GM12873 (cell line): Measurements from ENCODE around the gene MYOM1.

Source experiments
- TF ChIP-seq, protein P1 (sequence below): IDR thresholded peaks from 2 replicates; pipeline ENCODE4 v1.5.1; 2012; ENCODE audit warnings: low read depth, mild to moderate bottlenecking, moderate library complexity, low read length, control low read depth; ENCODE audit not compliant: insufficient read depth; ENCODE audit errors: missing control alignments

MYOM1 gene

DNA sequence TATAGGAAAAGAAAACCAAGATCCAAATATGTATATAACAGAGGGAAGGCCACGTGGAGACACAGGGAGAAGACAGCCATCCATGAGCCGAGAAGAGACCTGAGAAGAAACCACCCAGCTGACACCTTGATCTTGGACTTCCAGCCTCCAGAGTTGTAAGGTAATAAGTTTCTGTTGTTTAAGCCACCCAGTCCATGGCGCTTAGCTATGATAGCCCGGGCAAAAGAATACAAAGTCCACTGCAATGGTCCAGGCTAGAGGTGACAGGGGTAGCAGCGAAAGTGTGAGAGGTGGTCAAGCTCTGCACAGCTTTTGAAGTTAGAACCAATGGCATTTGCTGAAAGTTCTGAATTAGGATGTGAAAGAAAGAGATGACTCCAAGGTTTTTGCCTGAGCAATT lies 2.8 kb downstream of the MYOM1 start:
- TF ChIP-seq, protein P1, sequence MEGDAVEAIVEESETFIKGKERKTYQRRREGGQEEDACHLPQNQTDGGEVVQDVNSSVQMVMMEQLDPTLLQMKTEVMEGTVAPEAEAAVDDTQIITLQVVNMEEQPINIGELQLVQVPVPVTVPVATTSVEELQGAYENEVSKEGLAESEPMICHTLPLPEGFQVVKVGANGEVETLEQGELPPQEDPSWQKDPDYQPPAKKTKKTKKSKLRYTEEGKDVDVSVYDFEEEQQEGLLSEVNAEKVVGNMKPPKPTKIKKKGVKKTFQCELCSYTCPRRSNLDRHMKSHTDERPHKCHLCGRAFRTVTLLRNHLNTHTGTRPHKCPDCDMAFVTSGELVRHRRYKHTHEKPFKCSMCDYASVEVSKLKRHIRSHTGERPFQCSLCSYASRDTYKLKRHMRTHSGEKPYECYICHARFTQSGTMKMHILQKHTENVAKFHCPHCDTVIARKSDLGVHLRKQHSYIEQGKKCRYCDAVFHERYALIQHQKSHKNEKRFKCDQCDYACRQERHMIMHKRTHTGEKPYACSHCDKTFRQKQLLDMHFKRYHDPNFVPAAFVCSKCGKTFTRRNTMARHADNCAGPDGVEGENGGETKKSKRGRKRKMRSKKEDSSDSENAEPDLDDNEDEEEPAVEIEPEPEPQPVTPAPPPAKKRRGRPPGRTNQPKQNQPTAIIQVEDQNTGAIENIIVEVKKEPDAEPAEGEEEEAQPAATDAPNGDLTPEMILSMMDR = no peak

DNA sequence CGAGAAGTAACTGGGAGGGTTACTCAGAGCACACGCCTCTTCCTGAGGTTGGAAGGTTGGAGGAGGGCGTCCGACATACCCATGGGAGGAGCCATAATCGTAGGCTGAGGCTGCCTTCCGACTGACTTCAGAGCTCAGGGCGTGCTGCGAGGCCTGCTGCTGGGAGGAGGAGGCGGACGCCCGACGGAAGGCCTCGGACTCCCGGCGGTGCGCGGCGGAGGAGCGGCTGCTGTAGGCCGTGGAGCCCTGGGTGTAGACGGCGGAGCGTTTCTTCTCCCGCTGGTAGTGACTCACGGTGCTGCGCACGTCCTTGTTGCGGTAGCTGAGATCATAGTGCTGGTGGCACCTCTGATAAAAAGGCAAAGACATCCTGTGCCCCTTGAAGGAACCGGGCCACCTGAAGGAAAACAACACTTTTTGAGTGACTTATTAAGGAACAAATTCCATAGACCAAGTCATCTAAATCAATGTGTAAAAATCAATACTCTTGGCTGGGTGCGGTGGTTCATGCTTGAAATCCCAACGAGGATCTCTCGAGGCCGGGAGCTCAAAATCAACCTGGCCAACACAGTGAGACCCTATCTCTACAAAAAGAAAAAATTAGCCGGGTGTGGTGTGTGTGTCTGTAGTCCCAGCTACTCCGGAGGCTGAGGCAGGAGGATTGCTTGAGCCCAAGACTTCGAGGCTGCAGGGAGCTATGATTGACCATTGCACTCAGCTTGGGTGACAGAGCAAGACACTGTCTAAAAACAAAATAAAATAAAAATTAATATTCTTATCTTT lies 4.7 kb downstream of the MYOM1 start:
- TF ChIP-seq, protein P1 = no peak

DNA sequence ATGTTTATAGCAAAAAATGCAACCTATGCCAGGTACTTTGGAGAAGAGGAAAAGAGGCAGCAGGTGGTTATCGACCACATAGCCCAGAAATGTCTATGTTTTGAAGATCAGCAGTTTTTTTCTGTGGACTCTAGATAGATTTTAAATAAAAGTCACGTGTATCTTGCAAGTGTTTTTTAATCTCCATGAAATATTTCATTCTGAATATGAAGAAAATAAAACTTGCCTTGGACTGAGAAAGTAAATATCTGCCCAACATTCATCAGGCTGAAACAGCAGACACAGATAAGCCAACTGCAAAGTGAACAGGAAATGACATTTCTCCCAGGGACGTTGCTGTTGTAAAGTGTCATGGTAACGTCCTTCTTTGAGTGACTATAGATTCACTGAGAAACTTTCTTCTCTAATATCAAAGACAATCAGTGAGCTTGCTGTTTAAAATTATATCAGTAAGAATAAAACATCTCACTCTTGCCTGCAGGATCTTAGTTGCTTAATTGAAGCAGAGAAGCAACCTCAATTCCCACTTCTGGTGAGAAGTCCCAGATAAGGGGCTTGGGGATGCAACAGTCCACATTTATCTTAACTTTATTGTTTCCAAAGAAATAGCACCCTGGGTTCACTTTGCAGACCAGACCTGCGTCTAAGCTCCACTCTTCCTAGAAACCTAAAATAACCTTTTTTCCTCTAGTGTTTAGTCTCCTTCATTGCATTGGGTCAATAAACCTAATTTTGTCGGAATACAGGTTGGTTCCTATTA lies 6.3 kb downstream of the MYOM1 start:
- TF ChIP-seq, protein P1 = no peak

DNA sequence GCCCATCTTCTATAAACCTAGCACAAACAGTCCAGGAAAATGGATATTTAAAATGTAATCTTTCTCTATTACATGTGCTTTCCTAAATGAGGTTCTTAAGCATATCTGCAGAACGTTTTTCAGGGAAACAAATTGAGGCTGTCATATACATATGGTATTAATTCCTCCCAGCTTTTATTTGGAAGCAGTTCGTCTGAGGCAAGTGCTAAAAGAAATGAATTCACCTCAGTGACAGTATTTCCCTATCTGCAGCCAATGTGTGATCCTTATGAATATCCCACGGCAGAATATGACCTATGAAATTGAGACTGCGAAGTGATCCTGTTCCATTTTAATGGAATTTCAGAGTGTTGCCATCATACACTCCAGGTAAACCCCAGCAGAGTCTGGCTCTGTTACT lies 7.1 kb downstream of the MYOM1 start:
- TF ChIP-seq, protein P1 = no peak

DNA sequence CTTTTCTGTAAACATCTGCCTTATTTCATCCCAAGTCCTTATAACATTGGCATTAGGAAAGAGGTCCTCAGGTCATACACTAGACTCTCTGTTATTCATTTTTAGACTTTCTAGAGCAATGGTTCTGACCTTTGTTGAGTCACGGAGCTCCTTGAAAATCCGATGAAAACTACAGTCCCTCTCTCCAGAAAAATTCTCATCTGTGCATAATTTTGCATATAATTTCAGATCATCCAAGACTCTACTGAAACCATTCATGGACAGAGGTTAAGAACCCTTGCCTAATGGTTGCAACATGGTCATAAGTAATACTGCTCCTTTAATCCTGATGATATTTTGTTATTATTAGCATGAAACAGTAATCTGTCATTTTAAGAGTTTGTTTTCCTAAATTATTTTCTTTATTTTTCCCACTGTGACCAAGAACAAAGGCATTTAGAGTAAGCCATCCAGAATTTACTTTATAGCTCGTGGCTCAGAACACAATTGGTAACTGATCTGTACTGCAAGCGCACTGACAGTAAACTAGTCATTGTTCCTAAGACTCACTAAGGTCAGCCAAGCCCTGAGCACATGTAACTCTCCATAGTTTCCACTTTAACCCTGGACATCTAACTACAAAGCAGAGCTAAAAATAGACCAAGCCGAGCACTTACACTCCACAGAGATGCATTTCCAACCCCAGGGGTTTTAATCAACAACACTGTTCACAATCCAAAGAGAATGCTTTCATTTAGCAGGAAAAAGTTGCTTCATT lies 8.4 kb downstream of the MYOM1 start:
- TF ChIP-seq, protein P1 = no peak

DNA sequence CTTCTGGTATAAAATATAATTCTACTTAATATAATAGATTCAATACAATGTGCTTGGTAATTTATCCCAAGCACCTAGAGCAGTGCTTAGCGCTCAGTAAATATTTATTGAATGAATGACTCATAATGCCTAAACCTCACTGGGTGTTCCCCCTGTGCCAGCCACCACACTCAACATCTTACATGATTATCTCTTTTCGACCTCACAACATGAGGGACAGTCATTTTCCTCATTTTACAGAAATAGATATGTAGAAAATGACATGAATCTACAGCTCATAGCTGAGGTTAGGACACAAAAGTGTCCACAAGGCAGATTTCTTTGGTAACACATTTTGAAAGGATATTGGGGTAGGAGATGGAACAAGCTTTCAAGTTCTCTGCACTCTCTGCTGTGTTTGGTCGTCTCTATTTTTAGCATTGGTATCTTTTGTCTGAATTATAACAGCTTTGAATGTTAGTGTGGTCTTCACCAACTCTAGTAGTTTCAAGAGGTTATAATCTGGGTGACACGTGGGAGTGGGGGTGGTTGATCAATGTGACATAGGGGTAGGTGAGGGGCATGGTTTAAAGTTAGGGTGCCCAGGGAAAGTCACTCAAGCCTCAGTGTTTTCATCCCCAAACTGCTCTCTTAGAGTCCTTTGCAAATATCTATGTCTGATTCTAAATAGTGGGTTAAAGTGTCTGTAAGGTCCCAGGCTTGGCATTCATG lies 9.8 kb downstream of the MYOM1 start:
- TF ChIP-seq, protein P1 = no peak
